ENCODE results near the gene FOXO1. TPM values are rescaled to one million over a fixed set of nuclear protein-coding genes. Genes with fewer than 3 reads are reported as not detected.

FOXO1 gene
- total RNA-seq, 2 experiments from 2014 or later, result 26.9 to 28.1 TPM

GRCh38 chr13:40565282-40566148, 100.9 kb downstream of the FOXO1 start:
- ChIA-PET CTCF (no interaction called here), POLR2A (interaction anchor here (1.0 kb wide), 1 partner anchor 83 kb away, joined by 4 read pairs; no protein-coding TSS in a partner anchor)

GRCh38 chr13:40564342-40565001, 102.0 kb downstream of the FOXO1 start:
- POLR2A ChIA-PET, result interaction anchor here (1.0 kb wide), 1 partner anchor 84 kb away, joined by 4 read pairs; no protein-coding TSS in a partner anchor

GRCh38 chr13:40563350-40564125, 102.9 kb downstream of the FOXO1 start:
- ChIA-PET CTCF (interaction anchor here (1.6 kb wide), 1 partner anchor 10 kb away, joined by 4 read pairs; no protein-coding TSS in a partner anchor), POLR2A (no interaction called here)

More at GRCh38 chr13:40564342-40565001, 102.0 kb downstream of the FOXO1 start:
- CTCF ChIA-PET, result interaction anchor here (1.6 kb wide), 1 partner anchor 11 kb away, joined by 4 read pairs; no protein-coding TSS in a partner anchor

- ChIA-PET POLR2A (interaction anchor here (0.6 kb wide), 1 partner anchor 1136 kb away, joined by 5 read pairs; no protein-coding TSS in a partner anchor), CTCF (interaction anchor here (1.6 kb wide), 1 partner anchor 10 kb away, joined by 4 read pairs; no protein-coding TSS in a partner anchor)
Measured at GRCh38 chr13:40562975-40563349, 103.5 kb downstream of the FOXO1 start.

- POLR2A ChIA-PET, result no interaction called here
- CTCF ChIA-PET, result no interaction called here
Measured at GRCh38 chr13:40559915-40560314, 106.5 kb downstream of the FOXO1 start.

GRCh38 chr13:40558656-40559055, 107.8 kb downstream of the FOXO1 start:
- CTCF ChIA-PET, result no interaction called here
- POLR2A ChIA-PET, result no interaction called here

- ChIA-PET CTCF (interaction anchor here (1.2 kb wide), 1 partner anchor 20 kb away, joined by 4 read pairs; no protein-coding TSS in a partner anchor), POLR2A (no interaction called here)
Measured at GRCh38 chr13:40556453-40556852, 110.0 kb downstream of the FOXO1 start.

GRCh38 chr13:40553356-40553755, 113.1 kb downstream of the FOXO1 start:
- CTCF ChIA-PET, result interaction anchor here (2.1 kb wide), 1 partner anchor 10 kb away, joined by 4 read pairs; no protein-coding TSS in a partner anchor
- POLR2A ChIA-PET, result interaction anchor here (1.4 kb wide), 1 partner anchor 112 kb away, joined by 4 read pairs; no protein-coding TSS in a partner anchor

GRCh38 chr13:40552895-40553294, 113.5 kb downstream of the FOXO1 start:
- POLR2A ChIA-PET, result interaction anchor here (1.4 kb wide), 1 partner anchor 112 kb away, joined by 4 read pairs; no protein-coding TSS in a partner anchor
- CTCF ChIA-PET, result interaction anchor here (2.1 kb wide), 1 partner anchor 11 kb away, joined by 4 read pairs; no protein-coding TSS in a partner anchor

- ChIA-PET POLR2A (interaction anchor here (0.6 kb wide), 1 partner anchor 739 kb away, joined by 6 read pairs; no protein-coding TSS in a partner anchor), CTCF (interaction anchor here (1.0 kb wide), 1 partner anchor 114 kb away, joined by 3 read pairs; no protein-coding TSS in a partner anchor)
Measured at GRCh38 chr13:40550130-40550529, 116.3 kb downstream of the FOXO1 start.

GRCh38 chr13:40549500-40550094, 116.8 kb downstream of the FOXO1 start:
- POLR2A ChIA-PET, result no interaction called here
- CTCF ChIA-PET, result interaction anchor here (1.0 kb wide), 1 partner anchor 114 kb away, joined by 3 read pairs; no protein-coding TSS in a partner anchor

- POLR2A ChIA-PET, result no interaction called here
- CTCF ChIA-PET, result no interaction called here
Measured at GRCh38 chr13:40547591-40548315, 118.7 kb downstream of the FOXO1 start.

GRCh38 chr13:40546047-40546446, 120.4 kb downstream of the FOXO1 start:
- CTCF ChIA-PET, result interaction anchor here (0.7 kb wide), 1 partner anchor 19 kb away, joined by 3 read pairs; no protein-coding TSS in a partner anchor
- POLR2A ChIA-PET, result no interaction called here

- CTCF ChIA-PET, result no interaction called here
- POLR2A ChIA-PET, result no interaction called here
Measured at GRCh38 chr13:40540328-40541044, 126.0 kb downstream of the FOXO1 start.

GRCh38 chr13:40539576-40540327, 126.7 kb downstream of the FOXO1 start:
- POLR2A ChIA-PET, result no interaction called here
- CTCF ChIA-PET, result no interaction called here

- ChIA-PET POLR2A (no interaction called here), CTCF (interaction anchor here (0.5 kb wide), 1 partner anchor 146 kb away, joined by 4 read pairs; no protein-coding TSS in a partner anchor)
Measured at GRCh38 chr13:40537146-40537895, 129.1 kb downstream of the FOXO1 start.

All from activated CD8-positive, alpha-beta memory T cell treated with anti-CD3 and anti-CD28 coated beads for 36 hours (primary cell).